CD4-positive, alpha-beta T cell treated with Interferon alpha-2 for 1 hour (primary cell): ENCODE data around the gene PNPLA6.
"Not testable (repeated sequence)": the region's sequence is repeated elsewhere in the genome, so short reads cannot be mapped to it uniquely, and the experiment has no call there.

ENCODE experiments used
- DNase-seq, 2 donors: peaks; one replicate each; pipeline ENCODE4 v3.0.0-alpha.2; 2020 to 2022

The PNPLA6 gene

DNA sequence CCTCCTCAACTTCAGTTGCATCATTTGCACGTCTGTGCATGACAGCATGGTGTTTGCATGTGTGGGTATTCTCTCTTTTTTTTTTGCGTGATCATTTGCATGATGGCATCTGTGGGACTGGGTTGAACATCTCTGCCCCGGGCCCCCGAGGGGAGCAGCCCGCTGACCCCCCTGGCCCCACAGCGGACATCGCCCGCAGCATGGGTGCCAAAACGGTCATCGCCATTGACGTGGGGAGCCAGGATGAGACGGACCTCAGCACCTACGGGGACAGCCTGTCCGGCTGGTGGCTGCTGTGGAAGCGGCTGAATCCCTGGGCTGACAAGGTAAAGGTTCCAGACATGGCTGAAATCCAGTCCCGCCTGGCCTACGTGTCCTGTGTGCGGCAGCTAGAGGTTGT is 23.1 kb downstream of the PNPLA6 start:
- DNase-seq: no peak

- DNase-seq: no peak
Measured at GRCh38 chr19:7559102-7559501, 23.6 kb downstream of the PNPLA6 start.

- DNase-seq: no peak
Measured at GRCh38 chr19:7560255-7560654, 24.7 kb downstream of the PNPLA6 start.

DNA sequence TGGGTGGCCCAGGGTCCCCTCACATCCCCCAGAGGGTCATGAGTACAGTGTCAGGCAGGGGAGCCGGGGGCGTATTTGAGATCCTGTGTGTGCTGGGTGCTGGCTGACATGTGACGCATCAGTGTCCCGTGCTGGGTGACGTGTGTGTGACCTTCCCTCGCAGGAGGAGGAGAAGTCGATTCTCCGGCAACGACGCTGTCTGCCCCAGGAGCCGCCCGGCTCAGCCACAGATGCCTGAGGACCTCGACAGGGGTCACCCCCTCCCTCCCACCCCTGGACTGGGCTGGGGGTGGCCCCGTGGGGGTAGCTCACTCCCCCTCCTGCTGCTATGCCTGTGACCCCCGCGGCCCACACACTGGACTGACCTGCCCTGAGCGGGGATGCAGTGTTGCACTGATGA is 25.8 kb downstream of the PNPLA6 start:
- DNase-seq: no peak

DNA sequence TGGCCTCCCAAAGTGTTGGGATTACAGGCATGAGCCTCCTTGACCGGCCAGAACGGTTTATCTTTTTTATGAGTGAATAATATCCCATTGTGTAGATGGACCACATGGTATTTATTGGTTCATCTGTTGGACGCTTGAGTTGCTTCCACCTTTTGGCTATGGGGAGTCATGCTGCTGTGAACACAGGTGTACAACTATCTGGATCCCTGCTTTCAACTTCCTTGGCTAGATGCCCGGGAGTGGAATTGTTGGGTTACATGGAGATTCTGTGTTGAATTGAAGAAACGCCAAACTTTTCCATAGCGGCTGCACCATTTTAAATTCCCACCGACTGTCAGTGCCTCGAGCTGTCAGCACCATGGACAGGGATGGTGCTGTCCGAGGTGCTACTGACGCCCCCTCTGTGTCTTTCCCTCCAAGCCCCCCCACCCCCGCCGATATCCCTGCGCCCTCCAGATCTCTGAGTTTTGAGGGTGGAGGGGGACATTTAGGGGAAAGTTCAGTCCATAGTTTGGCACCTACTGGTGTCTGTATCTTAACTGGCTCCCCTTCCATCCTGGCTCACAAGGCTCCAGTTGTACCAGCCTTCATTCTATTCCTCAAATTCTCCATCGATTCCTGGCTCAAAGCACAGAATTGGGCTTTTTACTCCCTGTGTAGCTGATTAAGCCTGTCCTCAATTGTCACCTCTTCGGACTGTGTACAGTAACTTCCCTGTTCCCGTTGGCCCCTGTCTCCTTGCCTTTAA is 27.3 kb downstream of the PNPLA6 start:
- no peak for DNase-seq

- DNase-seq: no peak
Measured at GRCh38 chr19:7564866-7565265, 29.3 kb downstream of the PNPLA6 start.

GRCh38 chr19:7565332-7565731 is 29.8 kb downstream of the PNPLA6 start:
- no peak for DNase-seq

GRCh38 chr19:7570761-7571160 is 35.2 kb downstream of the PNPLA6 start:
- DNase-seq: no peak

GRCh38 chr19:7575434-7576040 is 40.0 kb downstream of the PNPLA6 start:
- peak; percentile 10 to 19 for DNase-seq

DNA sequence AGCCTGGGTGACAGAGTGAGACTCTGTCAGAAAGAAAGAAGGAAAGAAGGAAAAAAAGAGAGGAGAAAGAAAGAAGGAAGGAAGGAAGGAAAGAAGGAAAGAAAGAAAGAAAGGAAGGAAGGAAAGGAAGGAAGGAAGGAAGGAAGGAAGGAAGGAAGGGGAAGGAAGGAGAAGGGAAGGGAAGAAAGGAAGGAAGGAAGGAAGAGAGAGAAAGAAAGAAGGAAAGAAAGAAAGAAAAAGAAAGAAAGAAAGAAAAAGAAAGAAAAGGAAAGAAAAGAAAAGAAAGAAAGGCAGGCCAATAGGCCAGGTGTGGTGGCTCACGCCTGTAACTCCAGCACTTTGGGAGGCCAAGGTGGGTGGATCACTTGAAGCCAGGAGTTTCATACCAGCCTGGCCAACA is 41.9 kb downstream of the PNPLA6 start:
- not testable (repeated sequence) for DNase-seq

DNA sequence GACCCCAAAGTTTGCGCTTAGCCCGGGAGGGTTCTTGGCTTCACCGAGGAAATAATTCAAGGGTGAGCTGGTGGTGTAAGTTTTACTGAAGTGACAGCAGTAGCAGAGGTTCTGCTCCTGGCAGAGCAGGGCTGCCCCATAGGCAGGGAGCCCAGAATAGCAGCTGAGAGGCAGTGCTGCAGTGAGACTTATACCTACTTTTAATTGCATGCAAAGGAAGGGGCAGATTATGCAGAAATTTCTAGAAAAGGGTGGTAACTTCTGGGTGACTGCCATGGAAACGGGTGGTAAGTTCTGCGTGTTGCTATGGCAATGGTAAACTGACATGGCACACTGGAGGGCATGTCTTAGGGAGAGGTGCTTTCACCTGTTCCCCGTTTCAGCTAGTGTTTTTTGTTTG is 42.6 kb downstream of the PNPLA6 start:
- DNase-seq: no peak

DNA sequence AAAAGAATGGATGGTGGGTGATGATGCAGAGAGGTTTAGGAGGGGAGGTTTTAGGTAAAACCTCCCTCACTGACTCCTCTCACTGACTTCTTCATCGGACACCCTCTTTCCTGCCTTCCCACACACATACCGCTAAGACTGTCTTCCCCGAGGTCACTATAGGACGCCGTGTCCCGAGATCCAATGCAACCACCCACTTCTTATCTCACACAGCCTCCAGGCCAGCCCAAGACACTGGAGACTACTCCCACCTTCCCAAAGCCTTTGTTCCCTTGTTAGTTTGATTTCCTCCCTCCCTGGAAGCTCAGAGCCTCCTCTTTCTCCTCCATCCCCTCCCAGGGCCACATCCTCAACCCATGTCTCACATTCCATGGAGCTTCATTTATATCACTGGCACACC is 43.7 kb downstream of the PNPLA6 start:
- no peak for DNase-seq

DNA sequence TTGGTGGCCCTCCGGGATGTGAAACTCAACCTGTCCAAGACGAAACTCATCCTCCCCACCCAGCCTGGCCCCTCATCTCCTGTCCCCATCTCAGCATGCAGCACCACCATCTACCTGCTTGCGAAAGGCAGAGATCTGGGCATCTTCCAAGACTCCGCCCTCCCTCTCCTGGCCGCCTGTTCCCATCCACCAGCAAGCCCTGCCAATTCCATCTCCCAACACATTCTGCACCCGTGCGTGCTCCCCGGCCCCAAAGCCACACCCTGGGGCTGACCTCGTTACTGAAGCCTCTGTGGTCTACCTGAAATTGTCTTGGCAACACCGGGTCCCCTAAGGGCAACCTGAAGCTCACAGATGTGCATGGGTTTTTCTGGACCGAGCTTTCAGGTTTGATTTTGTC is 46.9 kb downstream of the PNPLA6 start:
- no peak for DNase-seq

- no peak for DNase-seq
Measured at GRCh38 chr19:7589822-7590221, 54.3 kb downstream of the PNPLA6 start.

DNA sequence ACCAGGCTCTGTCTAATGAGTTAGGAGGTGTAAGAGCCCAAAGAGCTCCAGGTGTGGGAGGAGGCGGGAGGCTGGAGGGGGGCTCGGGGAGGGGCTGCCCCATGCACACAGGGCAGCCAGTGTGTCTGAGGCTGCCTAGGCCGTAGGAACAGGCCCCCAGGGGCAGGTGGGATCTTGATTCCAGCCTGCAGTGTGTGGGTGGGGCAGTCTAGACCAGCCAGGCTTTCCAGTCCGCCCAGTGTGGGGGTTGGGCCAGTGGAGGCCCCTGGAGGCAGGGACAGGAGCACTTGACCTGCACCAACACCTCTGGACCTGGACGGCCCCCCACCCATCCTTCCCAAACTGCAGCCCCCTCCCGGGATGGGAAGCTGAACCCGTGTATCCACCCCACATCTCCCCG is 54.7 kb downstream of the PNPLA6 start:
- no peak for DNase-seq

DNA sequence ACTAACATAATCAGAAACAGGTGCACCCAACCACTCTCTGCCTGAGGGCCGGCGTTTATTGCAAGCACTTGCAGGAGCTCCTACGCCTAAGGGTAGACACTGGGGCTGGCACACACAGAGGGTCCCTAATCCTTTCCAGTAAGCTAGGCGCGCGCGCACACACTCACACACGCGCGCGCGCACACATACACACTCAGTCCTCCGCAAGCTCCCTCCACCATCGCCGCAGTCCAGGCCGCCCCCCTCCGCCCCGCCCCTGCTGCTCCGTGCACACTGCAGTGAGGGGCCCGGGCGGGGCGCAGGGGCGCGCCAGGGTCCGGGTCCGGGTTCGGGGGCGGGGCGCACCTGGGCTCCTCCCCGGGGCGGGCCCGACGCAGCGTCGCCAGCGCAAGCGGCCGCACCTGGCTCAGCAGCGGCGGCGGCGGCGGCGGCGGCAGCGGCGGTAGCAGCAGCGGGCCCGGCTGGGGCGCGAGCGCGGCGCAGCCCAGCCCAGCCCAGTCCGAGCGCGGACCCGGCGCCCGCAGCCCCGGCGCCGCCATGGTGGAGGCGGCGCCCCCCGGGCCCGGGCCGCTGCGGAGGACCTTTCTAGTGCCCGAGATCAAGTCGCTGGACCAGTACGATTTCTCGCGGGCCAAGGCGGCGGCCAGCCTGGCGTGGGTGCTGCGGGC is 60.1 kb downstream of the PNPLA6 start, which contains the start of gene CAMSAP3:
CAMSAP3 (plus strand) TSS at position 398 of the 668 bp plus-strand sequence; CDS start at position 538, 140 bp downstream.
- peak; percentile 7 to 48 for DNase-seq

- no peak for DNase-seq
Measured at GRCh38 chr19:7596211-7596937, 60.9 kb downstream of the PNPLA6 start.

DNA sequence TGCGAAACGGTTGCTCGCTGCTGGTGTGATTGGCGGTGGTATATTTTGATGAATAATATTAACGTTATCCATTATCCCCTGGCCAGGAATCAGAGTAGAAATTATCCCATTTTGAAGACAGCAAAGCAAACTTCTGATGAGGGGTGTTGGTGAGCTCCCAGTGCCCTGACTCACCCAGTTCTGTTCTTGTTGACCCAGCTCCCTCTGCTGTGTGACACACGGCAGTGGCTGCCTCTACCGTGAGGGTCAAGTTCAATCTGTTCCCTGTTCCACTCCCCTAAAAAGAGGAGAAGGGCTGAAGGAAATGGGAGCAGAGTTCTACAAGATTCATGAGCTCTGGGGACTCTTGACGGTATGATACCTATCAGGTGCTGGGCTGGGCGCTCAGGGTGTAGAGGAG is 62.2 kb downstream of the PNPLA6 start:
- DNase-seq: no peak

GRCh38 chr19:7598180-7598579 is 62.7 kb downstream of the PNPLA6 start:
- DNase-seq: no peak

- DNase-seq: no peak
Measured at GRCh38 chr19:7600721-7601120, 65.2 kb downstream of the PNPLA6 start.

- DNase-seq: no peak
Measured at GRCh38 chr19:7602240-7602934, 66.9 kb downstream of the PNPLA6 start.

DNA sequence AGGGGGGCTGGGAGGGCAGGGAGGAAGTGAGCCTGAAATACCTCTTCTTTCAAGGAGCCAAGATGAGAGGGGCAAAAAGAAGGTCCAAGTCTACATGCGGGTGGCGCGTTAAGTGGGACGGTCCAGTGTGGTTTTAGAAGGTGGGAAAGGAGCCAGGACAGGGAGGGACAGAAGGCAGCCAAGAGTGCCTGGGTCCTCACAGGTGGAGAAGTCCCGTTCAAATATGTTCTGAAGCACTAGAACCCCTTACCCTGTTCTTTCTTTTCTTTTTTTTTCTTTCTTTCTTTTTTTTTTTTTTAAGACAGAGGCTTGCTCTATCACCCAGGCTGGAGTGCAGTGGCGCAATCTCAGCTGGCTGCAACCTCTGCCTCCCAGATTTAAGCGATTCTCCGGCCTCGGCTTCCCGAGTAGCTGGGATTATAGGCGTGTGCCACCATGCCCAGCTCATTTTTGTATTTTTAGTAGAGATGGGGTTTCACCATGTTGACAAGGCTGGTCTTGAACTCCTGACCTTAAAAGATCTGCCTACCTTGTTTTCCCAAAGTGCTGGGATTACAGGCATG is 67.5 kb downstream of the PNPLA6 start:
- DNase-seq: no peak
